Measurements from ENCODE around the gene PSMB11. TPM values are rescaled to one million over a fixed set of nuclear protein-coding genes. Genes with fewer than 3 reads are reported as not detected.

The PSMB11 gene
- total RNA-seq, 6 experiments from 2014 or later, result 0.12 TPM; not detected in 5

GRCh38 chr14:23053426-23053825 lies 11.4 kb downstream of the PSMB11 start:
- DNase-seq, result no peak
- Mint-ChIP-seq H3K27me3 (ENCODE audit: insufficient read depth) (peaks cover 5% of the 10 kb centered on the region), H3K4me1 (ENCODE audit: low read depth) (peaks cover 24% of the 10 kb centered on the region), H3K9me3 (no peaks in the 10 kb centered on the region), H3K36me3 (ENCODE audit: low read depth) (no peaks in the 10 kb centered on the region), H3K4me3 (no peak overlapping the region), H3K27ac (no peak overlapping the region)
- no peak for TF ChIP-seq CTCF (IDR thresholded peaks at IDR 0.05)

- no peak overlapping the region for H3K4me3 Mint-ChIP-seq
- no peaks in the 10 kb centered on the region for H3K9me3 Mint-ChIP-seq
- TF ChIP-seq CTCF (IDR thresholded peaks at IDR 0.05), result peak; percentile 53; the same call in 1 of the 2 replicates
- H3K36me3 Mint-ChIP-seq (ENCODE audit: low read depth), result no peaks in the 10 kb centered on the region; the same call in 1 of the 2 replicates
- H3K27ac Mint-ChIP-seq, result no peak overlapping the region
- DNase-seq, result no peak
- peaks cover 32% of the 10 kb centered on the region for H3K4me1 Mint-ChIP-seq (ENCODE audit: low read depth)
- peaks cover 5% of the 10 kb centered on the region for H3K27me3 Mint-ChIP-seq (ENCODE audit: insufficient read depth)
These were observed 12.2 kb downstream of the PSMB11 start for GRCh38 chr14:23054000-23054811.

- Mint-ChIP-seq H3K4me3 (no peak overlapping the region), H3K9me3 (no peaks in the 10 kb centered on the region), H3K27me3 (ENCODE audit: insufficient read depth) (peaks cover 5% of the 10 kb centered on the region), H3K36me3 (ENCODE audit: low read depth) (no peaks in the 10 kb centered on the region; the same call in 1 of the 2 replicates), H3K4me1 (ENCODE audit: low read depth) (peaks cover 36% of the 10 kb centered on the region), H3K27ac (no peak overlapping the region)
- DNase-seq, result no peak
- TF ChIP-seq CTCF (IDR thresholded peaks at IDR 0.05), result no peak
These were observed 13.1 kb downstream of the PSMB11 start for GRCh38 chr14:23055147-23055550.

GRCh38 chr14:23055621-23056144 lies 13.7 kb downstream of the PSMB11 start:
- no peak for TF ChIP-seq CTCF (IDR thresholded peaks at IDR 0.05)
- no peaks in the 10 kb centered on the region; the same call in 1 of the 2 replicates for H3K36me3 Mint-ChIP-seq (ENCODE audit: low read depth)
- no peaks in the 10 kb centered on the region for H3K9me3 Mint-ChIP-seq
- no peak for DNase-seq
- H3K4me1 Mint-ChIP-seq (ENCODE audit: low read depth), result peaks cover 36% of the 10 kb centered on the region
- peak overlapping the region; percentile 88; the same call in 1 of the 2 replicates for H3K4me3 Mint-ChIP-seq
- peaks cover 5% of the 10 kb centered on the region for H3K27me3 Mint-ChIP-seq (ENCODE audit: insufficient read depth)
- peak overlapping the region; percentile 57; the same call in 1 of the 2 replicates for H3K27ac Mint-ChIP-seq

- no peaks in the 10 kb centered on the region for H3K9me3 Mint-ChIP-seq
- peak overlapping the region; percentile 88 for H3K4me3 Mint-ChIP-seq
- peak overlapping the region; percentile 70 for H3K27ac Mint-ChIP-seq
- H3K36me3 Mint-ChIP-seq (ENCODE audit: low read depth), result peaks cover 6% of the 10 kb centered on the region; the same call in 1 of the 2 replicates
- peak; percentile 87 for TF ChIP-seq CTCF (IDR thresholded peaks at IDR 0.05)
- H3K4me1 Mint-ChIP-seq (ENCODE audit: low read depth), result peaks cover 36% of the 10 kb centered on the region
- peak; percentile 53 for DNase-seq
- H3K27me3 Mint-ChIP-seq (ENCODE audit: insufficient read depth), result peaks cover 5% of the 10 kb centered on the region
These were observed 14.3 kb downstream of the PSMB11 start for GRCh38 chr14:23056145-23056955.
